Measurements from ENCODE around the gene UNC5C. TPM values are rescaled to one million over a fixed set of nuclear protein-coding genes. Genes with fewer than 3 reads are reported as not detected.

UNC5C gene
- total and polyA plus RNA-seq, 4 donors = 0.27 to 1.2 (median 0.78) TPM

DNA sequence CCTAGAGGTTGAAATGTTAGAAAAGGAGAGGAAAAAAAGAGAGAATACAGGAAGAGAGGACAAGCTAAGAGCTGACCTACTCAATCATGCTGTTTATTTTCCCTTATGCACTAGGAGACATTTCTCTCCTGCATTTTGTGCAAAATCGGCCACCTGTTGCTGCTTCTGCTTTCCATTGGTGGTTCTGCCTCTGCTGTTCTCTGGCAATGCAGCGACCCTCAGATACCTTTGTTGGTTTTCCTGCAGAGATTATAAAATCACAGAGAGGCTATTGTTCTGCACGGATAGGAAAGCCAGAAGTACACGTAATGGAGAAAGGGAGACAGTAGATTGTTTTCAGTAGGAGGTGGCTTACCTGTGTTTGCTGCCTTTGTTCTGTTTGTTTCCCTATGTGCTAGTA lies 108.9 kb downstream of the UNC5C start:
- 27% methylated on average over 4 of the region's 4 CpGs for WGBS
- Histone ChIP-seq H3K27ac (ENCODE audit: low read depth in 1 of 2, low read length in 2 of 2) (no peak overlapping the region), H3K36me3 (ENCODE audit: control insufficient read depth in 4 of 4, insufficient read depth in 3 of 4, low read depth in 1 of 4, low read length in 3 of 4) (no peaks in the 10 kb centered on the region), H3K9ac (ENCODE audit: low read depth in 1 of 2, low read length in 2 of 2) (no peak overlapping the region), H3K4me1 (ENCODE audit: control insufficient read depth in 4 of 4, insufficient read depth in 4 of 4, low read length in 3 of 4) (no peaks in the 10 kb centered on the region), H3K4me3 (ENCODE audit: low read depth in 1 of 3, low read length in 3 of 3) (no peak overlapping the region), H3K27me3 (ENCODE audit: control insufficient read depth in 4 of 4, insufficient read depth in 4 of 4, low read length in 3 of 4) (peaks cover 0 to 3% (median 0%) of the 10 kb centered on the region in 4 donors), H3K9me3 (ENCODE audit: control insufficient read depth in 4 of 4, low read length in 3 of 4) (no peaks in the 10 kb centered on the region)
- DNase-seq (ENCODE audit: low spot score) = no peak
- TF ChIP-seq REST (IDR thresholded peaks at IDR 0.05) (no peak), FOXA1 (IDR thresholded peaks at IDR 0.05) (no peak), RAD21 (IDR thresholded peaks at IDR 0.05) (no peak), NR2F2 (IDR thresholded peaks at IDR 0.05) (no peak), FOXA2 (IDR thresholded peaks at IDR 0.05) (no peak), TAF1 (conservative IDR thresholded peaks at IDR 0.05) (no peak), HNF4A (conservative IDR thresholded peaks at IDR 0.05) (no peak), RXRA (IDR thresholded peaks at IDR 0.05) (no peak), MAX (IDR thresholded peaks at IDR 0.05) (no peak), GABPA (IDR thresholded peaks at IDR 0.05 in 1 of 2, conservative IDR thresholded peaks at IDR 0.05 in 1 of 2) (no peak), JUND (IDR thresholded peaks at IDR 0.05) (no peak), SP1 (IDR thresholded peaks at IDR 0.05) (no peak), YY1 (IDR thresholded peaks at IDR 0.05) (no peak), HNF4G (IDR thresholded peaks at IDR 0.05) (no peak), EGR1 (IDR thresholded peaks at IDR 0.05; ENCODE audit: low read depth in 2 of 2) (no peak)
- TF ChIP-seq, protein P1, sequence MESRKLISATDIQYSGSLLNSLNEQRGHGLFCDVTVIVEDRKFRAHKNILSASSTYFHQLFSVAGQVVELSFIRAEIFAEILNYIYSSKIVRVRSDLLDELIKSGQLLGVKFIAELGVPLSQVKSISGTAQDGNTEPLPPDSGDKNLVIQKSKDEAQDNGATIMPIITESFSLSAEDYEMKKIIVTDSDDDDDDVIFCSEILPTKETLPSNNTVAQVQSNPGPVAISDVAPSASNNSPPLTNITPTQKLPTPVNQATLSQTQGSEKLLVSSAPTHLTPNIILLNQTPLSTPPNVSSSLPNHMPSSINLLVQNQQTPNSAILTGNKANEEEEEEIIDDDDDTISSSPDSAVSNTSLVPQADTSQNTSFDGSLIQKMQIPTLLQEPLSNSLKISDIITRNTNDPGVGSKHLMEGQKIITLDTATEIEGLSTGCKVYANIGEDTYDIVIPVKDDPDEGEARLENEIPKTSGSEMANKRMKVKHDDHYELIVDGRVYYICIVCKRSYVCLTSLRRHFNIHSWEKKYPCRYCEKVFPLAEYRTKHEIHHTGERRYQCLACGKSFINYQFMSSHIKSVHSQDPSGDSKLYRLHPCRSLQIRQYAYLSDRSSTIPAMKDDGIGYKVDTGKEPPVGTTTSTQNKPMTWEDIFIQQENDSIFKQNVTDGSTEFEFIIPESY (IDR thresholded peaks at IDR 0.05) = no peak

- Histone ChIP-seq H3K9me3 (ENCODE audit: control insufficient read depth in 4 of 4, low read length in 3 of 4) (no peaks in the 10 kb centered on the region), H3K9ac (ENCODE audit: low read depth in 1 of 2, low read length in 2 of 2) (no peak overlapping the region), H3K27me3 (ENCODE audit: control insufficient read depth in 4 of 4, insufficient read depth in 4 of 4, low read length in 3 of 4) (peaks cover 0 to 3% (median 0%) of the 10 kb centered on the region in 4 donors), H3K4me1 (ENCODE audit: control insufficient read depth in 4 of 4, insufficient read depth in 4 of 4, low read length in 3 of 4) (no peaks in the 10 kb centered on the region), H3K36me3 (ENCODE audit: control insufficient read depth in 4 of 4, insufficient read depth in 3 of 4, low read depth in 1 of 4, low read length in 3 of 4) (no peaks in the 10 kb centered on the region), H3K27ac (ENCODE audit: low read depth in 1 of 2, low read length in 2 of 2) (no peak overlapping the region), H3K4me3 (ENCODE audit: low read depth in 1 of 3, low read length in 3 of 3) (no peak overlapping the region)
- 70% methylated on average over 2 of the region's 2 CpGs for WGBS
- DNase-seq (ENCODE audit: low spot score) = no peak
- peak; percentile 12 for TF ChIP-seq NR2F2 (IDR thresholded peaks at IDR 0.05)
- no peak for TF ChIP-seq EGR1 (IDR thresholded peaks at IDR 0.05; ENCODE audit: low read depth in 2 of 2)
Measured at GRCh38 chr4:95439071-95439470, 109.7 kb downstream of the UNC5C start.
